NCI-H1105 treated with DMSO at 0.1 percent for 48 hours (cell line): ENCODE measurements around the gene FLAD1.

Experiments used
- DNase-seq: peaks from one replicate; lab custom pipeline; 2025; lab: John Stamatoyannopoulos, UW

The FLAD1 gene

DNA sequence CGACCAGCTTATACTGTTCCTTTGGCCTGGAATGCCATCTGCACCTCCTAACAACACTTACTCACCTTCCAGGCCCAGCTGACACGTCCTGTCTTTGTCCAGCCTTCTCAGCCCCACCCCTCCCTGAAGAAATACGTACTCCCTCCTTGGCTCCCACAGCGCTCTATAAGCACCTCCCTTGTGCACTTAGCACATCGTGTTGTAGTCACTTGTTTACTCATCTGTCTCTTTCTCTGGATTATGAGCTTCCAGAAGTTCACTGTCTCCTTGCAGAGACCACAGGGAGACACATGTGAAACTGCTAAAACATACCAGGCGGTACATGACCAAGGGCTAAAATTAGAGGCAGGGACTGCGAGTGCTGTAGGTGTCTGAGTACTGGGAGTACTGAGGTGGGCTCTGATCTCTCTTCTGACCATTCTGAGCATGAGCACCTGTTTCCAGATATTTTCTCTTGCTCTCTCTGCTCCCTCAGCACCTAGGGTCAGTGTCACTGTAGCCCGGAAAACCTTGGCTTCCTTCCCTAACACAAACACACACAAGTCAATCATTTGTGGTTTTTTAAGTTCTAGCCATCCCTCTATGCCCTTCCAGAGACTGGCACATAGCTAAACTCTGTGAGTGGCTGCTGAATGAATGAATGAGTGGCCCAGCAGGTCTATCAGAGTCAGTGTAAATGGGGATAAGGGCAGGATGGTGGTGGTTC is 55.6 kb downstream of the FLAD1 start:
- DNase-seq, result no peak

DNA sequence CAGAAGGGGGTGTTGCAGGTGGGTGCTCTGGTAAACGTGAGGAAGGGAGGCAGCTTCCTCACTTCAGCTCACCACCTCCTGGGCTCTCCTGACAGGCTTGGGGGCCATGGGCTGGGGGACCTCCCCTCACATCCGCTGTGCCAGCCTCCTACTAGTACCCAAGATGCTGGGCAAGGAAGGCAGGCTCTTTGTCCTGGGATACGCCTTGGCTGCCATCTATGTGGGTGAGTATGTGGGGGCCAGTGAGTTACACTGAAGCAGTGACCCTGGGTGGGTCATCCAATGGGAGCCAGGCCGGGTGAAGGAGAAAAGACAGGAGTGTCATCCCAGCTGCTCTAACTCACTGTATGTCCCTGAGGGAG is 56.1 kb downstream of the FLAD1 start:
- DNase-seq, result no peak

DNA sequence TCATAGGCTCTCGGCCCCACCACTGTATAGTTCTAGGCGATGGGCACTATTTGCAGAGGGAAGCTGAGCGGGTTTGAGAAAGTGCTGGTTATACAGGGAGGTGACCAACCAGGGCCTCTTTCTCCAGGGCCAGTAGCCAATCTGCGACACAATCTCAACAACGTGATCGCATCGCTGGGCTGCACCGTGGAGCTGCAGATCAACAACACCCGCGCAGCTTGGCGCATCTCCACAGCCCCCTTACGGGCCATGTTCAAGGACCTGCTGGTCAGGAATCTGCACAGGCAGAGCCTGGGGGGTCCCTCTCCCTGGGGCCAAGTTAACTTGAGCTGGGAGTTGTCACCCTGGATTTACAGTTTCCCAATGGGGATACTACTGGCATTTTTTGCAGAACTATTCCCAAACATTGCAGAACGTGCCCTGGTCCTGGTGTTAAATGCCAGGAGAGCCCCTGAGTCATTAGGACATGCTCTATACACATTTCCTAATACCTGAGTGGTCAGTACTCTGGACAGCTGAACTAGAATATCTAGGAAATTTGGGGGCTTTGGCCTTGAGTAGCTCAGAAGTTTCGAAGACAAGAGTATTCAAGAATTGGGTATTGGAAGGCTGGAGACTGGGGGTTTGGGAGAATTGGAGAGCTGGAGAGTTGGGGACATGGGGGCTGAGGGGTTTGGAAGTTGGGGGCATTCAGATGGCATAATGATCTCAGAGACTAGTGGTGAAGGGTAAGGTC is 57.4 kb downstream of the FLAD1 start:
- DNase-seq, result no peak
